Astrocyte (in vitro differentiated cells and primary cell): ENCODE results near the gene TOMM22.

Source experiments
- CTCF ChIP-seq: IDR thresholded peaks from 2 replicates; pipeline ENCODE4 v1.5.1; 2011; ENCODE audit warnings: low read depth, mild to moderate bottlenecking, inconsistent platforms, low read length, moderate library complexity; ENCODE audit not compliant: insufficient read depth
- EZH2 ChIP-seq: IDR thresholded peaks from 2 replicates; pipeline ENCODE4 v1.6.1; 2012; ENCODE audit warnings: mild to moderate bottlenecking, low read length, inconsistent platforms; ENCODE audit not compliant: insufficient read depth

GRCh38 chr22:38694049-38694448 is 12.3 kb downstream of the TOMM22 start:
- TF ChIP-seq CTCF, result no peak
- no peak for TF ChIP-seq EZH2
